Measurements from ENCODE around the gene CSTF2T.

The CSTF2T gene

GRCh38 chr10:51729822-51730555 is 30.6 kb upstream of the CSTF2T start:
- FAIRE-seq (no peak), DNase-seq (ENCODE audit: insufficient read length, low spot score) (no peak)
- TF ChIP-seq CTCF (IDR thresholded peaks at IDR 0.05; ENCODE audit: insufficient read depth, missing control alignments), result no peak

GRCh38 chr10:51724038-51724437 is 24.6 kb upstream of the CSTF2T start:
- FAIRE-seq (no peak), DNase-seq (ENCODE audit: insufficient read length, low spot score) (no peak)
- TF ChIP-seq CTCF (IDR thresholded peaks at IDR 0.05; ENCODE audit: insufficient read depth, missing control alignments), result no peak

GRCh38 chr10:51718804-51719291 is 19.5 kb upstream of the CSTF2T start:
- DNase-seq (ENCODE audit: insufficient read length, low spot score) (no peak), FAIRE-seq (no peak)
- no peak for TF ChIP-seq CTCF (IDR thresholded peaks at IDR 0.05; ENCODE audit: insufficient read depth, missing control alignments)

GRCh38 chr10:51716981-51717380 is 17.6 kb upstream of the CSTF2T start:
- no peak for DNase-seq (ENCODE audit: insufficient read length, low spot score)
- TF ChIP-seq CTCF (IDR thresholded peaks at IDR 0.05; ENCODE audit: insufficient read depth, missing control alignments), result no peak

GRCh38 chr10:51711519-51711891 is 12.1 kb upstream of the CSTF2T start:
- DNase-seq (ENCODE audit: insufficient read length, low spot score) (no peak), FAIRE-seq (no peak)
- no peak for TF ChIP-seq CTCF (IDR thresholded peaks at IDR 0.05; ENCODE audit: insufficient read depth, missing control alignments)

More at GRCh38 chr10:51716981-51717380, 17.6 kb upstream of the CSTF2T start:
- FAIRE-seq, result no peak

GRCh38 chr10:51709324-51709972 is 10.1 kb upstream of the CSTF2T start:
- FAIRE-seq (no peak), DNase-seq (ENCODE audit: insufficient read length, low spot score) (no peak)
- no peak for TF ChIP-seq CTCF (IDR thresholded peaks at IDR 0.05; ENCODE audit: insufficient read depth, missing control alignments)

GRCh38 chr10:51708609-51709008 is 9.2 kb upstream of the CSTF2T start:
- DNase-seq (ENCODE audit: insufficient read length, low spot score), result no peak
- no peak for FAIRE-seq
- TF ChIP-seq CTCF (IDR thresholded peaks at IDR 0.05; ENCODE audit: insufficient read depth, missing control alignments), result no peak
